ENCODE measurements around the gene EDEM2.
A peak's percentile ranks its signal among the peaks of the same experiment; 100 is the strongest.
"Not testable (repeated sequence)": the region's sequence is repeated elsewhere in the genome, so short reads cannot be mapped to it uniquely, and the experiment has no call there.

EDEM2 gene

DNA sequence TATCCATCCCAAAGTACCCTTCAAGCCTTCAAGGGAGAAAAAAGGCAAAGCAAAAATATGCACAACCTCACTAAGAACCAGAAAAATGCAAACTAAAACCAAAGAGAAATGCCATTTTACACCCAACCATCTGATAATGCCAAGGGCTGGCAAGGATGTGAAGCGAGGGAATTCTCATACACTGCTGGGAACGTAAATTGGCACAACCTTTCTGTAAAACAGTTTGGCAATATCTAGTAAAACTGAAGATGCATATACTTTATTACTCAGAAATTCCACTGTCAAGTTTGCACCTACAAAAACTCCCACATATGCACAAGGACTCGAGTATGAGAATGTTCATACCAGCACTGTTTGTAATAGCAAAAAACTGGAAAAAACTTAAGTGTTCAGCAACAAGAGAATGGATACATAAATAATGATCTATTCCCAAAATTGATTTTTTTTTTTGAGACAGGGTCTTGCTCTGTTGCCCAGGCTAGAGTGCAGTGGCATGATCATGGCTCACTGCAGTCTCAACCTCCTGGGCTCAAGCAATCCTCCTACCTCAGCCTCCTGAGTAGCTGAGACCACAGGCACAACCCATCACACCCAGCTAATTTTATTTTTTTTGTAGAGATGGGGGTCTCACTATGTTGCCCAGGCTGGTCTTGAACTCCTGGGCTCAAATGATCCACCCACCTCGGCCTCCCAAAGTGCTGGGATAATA, 21.7 kb upstream of the EDEM2 start:
- DNase-seq = not testable (repeated sequence)

DNA sequence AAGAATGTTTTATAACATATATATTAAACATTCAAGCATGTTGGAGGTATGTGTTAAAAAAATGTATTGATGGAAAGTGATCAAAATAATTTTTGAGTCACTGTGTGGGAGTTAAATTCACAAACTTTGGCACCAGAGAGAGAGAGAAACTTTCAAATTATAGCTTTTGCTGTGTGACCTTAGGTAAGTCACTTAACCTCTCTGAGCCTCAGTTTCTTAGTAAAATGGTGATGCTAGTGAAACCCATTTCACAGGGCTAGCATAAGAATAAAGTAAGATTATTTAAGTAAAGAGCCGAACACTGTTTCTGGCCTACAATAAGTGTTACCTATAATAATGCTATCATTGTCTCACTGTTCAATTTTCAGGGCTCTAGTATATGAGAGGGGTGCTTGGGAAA, 20.7 kb upstream of the EDEM2 start:
- no peak for DNase-seq

DNA sequence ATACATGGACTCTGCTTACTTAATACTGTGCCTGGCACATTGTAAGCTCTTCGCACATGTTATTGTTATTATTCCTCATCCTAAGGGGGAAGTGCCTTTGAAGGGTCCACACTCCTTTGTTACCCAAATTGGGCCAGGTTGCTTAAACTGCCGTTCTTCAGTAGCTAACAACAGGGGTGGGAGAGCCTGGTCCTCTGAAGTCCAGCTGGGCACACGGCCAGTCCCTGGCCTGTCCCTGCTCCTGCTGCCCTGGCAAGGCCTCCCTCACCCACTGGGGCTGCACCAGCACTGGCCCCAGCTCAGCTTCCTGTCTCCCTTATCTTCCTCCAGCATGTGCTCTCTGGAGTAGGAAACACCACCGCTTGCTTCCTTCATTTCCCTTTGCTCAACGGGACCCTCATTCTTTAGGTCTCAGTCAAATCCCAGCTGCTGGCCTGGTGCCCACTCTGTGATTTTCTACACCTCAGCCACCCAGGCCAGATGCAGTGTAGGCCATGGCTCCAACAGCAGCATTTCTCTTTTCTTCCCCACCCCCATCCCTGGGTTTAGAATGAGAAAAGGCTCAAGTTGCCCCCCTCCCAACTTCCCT, 19.2 kb upstream of the EDEM2 start:
- DNase-seq = no peak

DNA sequence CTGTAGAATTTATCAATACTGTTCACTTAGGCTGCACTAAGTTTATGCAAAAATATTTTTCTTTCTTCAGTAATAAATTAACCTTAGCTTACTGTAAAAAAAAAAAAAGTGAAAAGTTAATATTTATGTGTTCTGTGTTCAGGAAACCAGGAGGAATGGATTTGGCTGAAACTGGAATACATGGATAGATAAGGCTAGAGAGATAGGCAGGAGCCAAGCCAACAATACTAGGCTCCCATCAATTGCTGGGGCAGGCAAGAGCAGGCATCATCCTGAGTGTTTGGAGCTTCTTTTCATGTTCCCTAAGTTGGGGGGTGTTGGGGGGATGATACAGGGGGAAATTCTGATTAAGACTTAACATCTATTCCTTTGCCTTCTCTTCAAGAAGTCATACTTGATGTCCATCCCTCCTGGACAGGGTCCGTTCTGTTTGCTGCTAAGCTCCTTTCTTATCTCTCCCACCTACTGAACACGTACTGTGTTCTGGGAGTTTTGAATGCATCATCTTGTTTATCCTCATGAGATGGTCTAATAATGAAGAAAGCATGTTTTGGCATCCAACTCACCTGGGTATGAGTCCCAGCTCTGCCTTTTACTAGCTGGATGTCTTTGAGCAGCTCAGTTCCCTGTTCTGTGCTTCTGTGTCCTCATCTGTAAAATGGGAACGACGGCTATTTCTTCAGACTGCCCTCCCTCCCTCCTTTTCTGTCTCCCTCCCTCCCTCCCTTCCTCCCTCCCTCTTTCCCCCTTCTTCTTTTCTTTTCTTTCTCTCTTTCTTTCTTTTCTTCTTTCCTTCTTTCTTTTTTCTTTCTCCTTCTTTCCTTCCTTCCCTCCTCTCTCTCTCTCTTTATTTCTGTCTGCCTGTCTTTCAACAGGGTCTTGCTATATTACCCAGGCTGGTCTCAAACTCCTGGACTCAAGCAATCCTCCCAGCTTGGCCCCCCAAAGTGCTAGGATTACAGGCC, 18.4 kb upstream of the EDEM2 start:
- DNase-seq = no peak

- DNase-seq = not testable (repeated sequence)
Observed at GRCh38 chr20:35164531-35164930, 17.4 kb upstream of the EDEM2 start.

- not testable (repeated sequence) for DNase-seq
Observed at GRCh38 chr20:35160341-35160740, 13.2 kb upstream of the EDEM2 start.

DNA sequence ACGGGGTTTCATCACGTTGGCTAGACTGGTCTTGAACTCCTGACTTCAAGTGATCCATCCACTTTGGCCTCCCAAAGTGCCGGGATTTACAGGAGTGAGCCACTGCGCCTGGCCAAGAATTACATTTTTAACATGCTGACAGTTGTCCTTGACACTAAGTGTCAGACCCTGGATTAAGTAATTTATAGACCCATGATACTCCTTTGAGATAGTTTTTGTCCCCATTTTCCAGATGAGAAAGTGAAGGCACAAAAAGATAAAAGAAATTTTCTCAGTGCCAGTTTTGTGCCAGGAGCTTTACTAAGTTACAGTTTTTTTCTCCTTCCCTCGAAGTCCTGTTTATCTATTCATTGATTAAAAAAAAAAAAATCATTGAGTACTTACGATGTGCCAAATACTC, 9.8 kb upstream of the EDEM2 start:
- no peak for DNase-seq

- no peak for DNase-seq
Observed at GRCh38 chr20:35155936-35156335, 8.8 kb upstream of the EDEM2 start.

DNA sequence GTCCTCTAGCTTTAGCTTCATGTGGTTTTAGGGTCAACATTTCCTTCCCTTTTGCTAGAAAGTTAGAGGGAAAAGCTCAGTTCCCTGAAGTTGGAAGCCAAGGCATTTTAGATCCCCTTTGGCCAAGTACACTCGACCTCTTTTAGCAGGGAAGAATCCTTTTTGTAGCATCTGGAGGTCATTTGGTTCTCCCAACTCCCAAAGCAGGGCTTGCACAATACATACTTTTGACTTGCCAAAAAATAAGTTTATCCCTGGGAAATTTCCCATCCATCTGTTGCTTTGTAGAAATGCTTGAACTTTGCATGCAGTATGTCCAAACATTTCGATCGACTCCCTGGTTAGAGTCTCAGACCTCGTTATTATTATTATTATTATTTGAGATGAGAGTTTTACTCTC, 4.6 kb upstream of the EDEM2 start:
- no peak for DNase-seq

- DNase-seq = no peak
Observed at GRCh38 chr20:35150846-35151579, 3.9 kb upstream of the EDEM2 start.

DNA sequence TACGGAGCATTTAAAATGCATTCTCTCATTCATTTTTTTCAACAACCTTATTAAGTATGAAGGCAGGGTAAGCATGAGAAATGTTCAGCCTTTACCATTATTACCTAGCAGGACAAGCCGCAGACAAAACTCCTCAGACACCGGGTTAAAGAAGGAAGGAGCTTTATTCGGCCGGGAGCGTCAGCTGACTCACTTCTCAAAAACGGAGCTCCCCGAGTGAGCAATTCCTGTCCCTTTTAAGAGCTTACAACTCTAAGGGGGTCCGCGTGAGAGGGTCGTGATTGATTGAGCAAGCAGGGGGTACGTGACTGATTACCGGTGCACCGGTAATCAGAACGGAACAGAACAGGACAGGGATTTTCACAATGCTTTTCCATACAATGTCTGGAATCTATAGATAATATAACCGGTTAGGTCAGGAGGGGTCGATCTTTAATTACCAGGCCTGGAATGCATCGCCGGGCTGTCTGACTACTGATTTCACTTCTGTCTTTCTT, 487 bp upstream of the EDEM2 start:
- DNase-seq = peak; percentile 77

DNA sequence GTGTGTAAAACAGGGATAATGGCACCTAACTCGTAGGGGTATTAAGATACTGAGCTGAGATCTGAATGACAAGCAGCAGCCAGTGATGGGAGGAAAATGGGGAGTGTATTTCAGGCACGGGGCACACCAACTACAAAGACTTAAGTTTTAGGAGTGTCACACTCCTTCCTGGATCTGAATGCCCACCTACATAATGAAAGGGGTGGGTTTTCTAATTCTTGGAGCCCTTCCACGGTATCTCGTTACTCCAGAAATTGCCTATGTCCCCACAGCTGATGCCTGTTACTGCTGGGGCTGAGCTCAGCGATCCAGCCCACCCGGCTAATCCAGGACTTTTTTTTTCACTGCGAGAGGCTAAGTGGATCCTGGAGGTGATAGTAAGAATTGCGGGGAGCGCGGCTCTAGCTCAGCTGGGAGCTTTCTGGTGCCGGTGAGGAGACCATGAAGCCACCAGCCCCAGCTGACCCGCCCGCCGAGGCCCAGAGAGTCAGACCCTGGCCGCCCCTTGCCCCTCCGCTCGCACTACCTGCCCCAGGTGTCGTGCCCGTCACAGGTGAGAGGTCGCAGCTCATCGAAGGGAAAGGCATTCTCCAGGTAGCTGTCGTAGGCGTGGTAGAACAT, 727 bp downstream of the EDEM2 start:
- DNase-seq = peak; percentile 78

- DNase-seq = no peak
Observed at GRCh38 chr20:35145141-35145564, 2.0 kb downstream of the EDEM2 start.

DNA sequence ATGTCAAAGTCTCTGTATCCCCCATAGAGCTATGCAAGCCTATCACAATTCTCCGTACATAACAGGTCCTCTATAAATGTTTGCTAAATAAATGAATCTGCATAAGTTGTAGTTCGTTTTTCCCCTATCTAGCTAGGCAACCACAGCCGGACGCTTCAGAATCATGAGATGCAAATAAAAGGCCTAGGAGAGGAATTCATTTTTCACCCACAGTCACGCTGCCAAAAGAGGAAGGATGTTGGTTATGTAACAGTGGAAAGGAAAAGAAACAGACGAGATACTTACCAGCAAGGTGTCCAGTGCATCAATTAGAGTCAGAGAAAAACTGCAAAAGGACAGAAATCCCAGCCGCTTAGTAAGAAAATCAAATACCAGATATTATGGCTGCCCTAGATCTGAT, 2.4 kb downstream of the EDEM2 start:
- DNase-seq = no peak

DNA sequence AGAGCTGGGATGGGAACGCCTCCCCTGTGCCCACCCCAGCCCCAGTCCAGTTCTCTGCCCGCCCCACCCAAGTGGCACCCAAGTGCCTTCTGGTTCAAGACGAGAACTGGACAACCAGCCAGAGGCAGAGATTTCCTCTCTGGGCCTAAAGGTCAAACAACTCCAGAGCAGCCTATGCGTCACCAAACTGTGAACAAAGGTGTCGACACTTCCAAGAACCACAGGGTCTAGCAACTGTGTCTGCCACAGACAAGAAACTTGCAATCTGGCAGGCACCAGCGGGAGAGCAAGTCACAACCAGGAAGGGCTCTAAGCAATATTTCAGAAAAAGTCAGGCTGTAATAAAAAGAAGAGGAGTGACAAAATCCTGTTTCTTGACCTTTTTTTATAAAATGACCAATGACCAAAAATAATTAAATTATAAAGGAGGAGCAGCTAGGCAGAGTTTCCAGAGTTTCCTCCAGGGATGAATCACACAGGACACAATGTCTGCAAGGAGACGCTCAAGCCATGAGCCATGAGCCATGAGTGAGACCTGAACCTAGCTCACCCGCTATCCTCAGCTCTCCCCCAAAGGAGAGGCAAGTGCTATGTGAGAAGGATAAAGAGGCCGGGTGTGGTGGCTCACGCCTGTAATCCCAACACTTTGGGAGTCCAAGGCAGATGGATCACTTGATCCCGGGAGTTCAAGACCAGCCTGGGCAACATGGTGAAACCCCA, 11.1 kb downstream of the EDEM2 start:
- no peak for DNase-seq

- DNase-seq = no peak
Observed at GRCh38 chr20:35134880-35135279, 12.3 kb downstream of the EDEM2 start.

DNA sequence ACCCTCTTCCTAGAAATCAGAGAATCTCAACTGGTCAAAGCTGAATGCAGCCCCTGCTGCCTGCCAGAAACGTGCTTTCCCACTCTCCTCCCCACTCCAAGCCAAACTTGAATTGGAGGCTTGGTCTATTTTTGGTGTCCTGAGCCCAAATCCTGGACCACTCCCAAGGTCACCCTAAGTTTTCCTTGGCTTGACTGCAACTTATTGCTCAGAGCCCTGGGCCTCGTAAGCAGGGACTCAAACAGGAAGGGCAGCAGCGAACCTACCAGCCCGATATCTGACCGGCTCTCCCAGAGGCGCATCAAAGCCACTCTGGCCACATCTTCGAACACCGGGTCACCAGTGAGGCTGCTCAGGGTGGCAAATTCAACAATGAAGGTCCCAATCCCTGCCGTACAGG, 12.7 kb downstream of the EDEM2 start:
- no peak for DNase-seq

DNA sequence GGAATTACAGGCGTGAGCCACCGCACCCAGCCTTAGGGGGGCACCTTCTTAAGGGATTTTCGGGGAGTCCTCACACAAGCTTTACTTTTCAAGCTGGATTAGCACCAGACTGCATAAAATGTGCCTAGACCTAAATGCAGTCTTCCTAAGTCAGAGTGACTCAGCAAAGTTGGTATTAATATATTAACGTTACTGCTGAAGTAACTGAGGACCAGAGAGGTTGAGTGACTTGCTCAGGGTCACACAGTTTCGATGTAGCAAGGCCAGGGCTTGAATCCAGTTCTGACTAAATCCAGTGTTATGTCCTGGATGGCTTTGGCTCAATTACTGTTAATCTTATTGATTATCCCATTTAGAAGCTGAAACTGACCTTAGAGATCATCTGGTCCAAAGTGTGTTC, 13.4 kb downstream of the EDEM2 start:
- no peak for DNase-seq

GRCh38 chr20:35133031-35133430, 14.1 kb downstream of the EDEM2 start:
- no peak for DNase-seq

DNA sequence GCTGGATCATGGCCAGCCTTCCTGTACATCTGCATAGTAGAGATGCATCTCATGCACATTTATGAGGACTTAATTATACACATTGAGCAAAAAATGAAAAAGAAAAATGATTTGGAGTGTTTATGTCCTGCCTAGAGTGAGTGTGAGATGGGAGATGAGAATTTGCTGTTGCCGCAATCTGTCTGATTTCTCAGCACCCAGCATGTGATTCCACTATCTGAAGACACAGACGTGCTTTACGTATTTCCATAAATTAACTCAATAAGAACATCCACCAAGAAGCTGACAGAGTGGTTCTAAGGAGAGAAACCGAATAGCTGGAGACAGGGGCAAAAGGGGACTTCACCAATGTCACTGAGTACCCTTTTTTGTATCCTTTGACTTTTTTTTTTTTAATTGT, 15.2 kb downstream of the EDEM2 start:
- DNase-seq = no peak

DNA sequence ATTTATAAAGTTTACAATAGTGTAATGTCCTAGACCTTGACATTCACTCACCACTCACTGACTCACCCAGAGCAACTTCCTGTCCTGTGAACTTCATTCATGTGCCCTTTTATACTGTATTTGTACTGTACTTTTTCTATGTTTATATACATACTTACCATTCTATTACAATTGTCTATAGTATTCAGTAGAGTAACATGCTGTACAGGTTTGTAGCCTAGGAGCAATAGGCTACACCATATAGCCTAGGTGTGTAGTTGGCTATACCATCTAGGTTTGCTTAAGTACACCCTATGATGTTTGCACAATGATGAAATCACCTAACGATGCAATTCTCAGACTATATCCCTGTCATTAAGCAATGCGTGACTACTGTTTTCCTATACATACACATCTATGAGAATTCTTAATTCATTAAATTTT, 17.5 kb downstream of the EDEM2 start:
- DNase-seq = no peak

- no peak for DNase-seq
Observed at GRCh38 chr20:35125753-35126152, 21.4 kb downstream of the EDEM2 start.
